ENCODE results near the gene PIK3R6. TPM values are rescaled to one million over a fixed set of nuclear protein-coding genes. Genes with fewer than 3 reads are reported as not detected.

The PIK3R6 gene
- total RNA-seq, 1 donor from 2014 or later: 2.5 TPM

DNA sequence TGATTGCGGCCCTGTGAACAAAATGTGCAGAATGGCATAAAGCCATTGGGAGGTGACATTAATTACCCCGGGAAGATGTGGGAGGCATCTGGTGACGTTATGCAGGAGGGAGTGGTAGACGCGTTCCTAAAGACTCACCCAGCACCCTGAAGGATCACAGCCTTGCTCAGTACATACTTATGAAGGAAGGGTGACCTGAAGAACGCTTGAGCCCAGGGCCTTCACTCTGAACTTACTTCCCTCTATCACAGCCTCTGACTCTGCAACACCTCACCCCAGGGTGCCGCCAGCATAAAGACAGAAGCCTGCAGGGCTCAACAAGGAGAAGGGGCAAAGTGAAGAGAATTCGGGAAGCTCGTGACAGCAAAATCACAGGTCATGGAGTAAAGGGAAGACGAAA lies 77.7 kb downstream of the PIK3R6 start:
- H3K36me3 ChIP-seq: no peaks in the 10 kb centered on the region
- H3K27me3 ChIP-seq (ENCODE audit: low read depth): peaks cover 3% of the 10 kb centered on the region
- H3K27ac ChIP-seq: no peak overlapping the region
- H3K9me3 ChIP-seq: no peaks in the 10 kb centered on the region
- TF ChIP-seq, protein P1, sequence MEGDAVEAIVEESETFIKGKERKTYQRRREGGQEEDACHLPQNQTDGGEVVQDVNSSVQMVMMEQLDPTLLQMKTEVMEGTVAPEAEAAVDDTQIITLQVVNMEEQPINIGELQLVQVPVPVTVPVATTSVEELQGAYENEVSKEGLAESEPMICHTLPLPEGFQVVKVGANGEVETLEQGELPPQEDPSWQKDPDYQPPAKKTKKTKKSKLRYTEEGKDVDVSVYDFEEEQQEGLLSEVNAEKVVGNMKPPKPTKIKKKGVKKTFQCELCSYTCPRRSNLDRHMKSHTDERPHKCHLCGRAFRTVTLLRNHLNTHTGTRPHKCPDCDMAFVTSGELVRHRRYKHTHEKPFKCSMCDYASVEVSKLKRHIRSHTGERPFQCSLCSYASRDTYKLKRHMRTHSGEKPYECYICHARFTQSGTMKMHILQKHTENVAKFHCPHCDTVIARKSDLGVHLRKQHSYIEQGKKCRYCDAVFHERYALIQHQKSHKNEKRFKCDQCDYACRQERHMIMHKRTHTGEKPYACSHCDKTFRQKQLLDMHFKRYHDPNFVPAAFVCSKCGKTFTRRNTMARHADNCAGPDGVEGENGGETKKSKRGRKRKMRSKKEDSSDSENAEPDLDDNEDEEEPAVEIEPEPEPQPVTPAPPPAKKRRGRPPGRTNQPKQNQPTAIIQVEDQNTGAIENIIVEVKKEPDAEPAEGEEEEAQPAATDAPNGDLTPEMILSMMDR (IDR thresholded peaks at IDR 0.05): no peak
- DNase-seq (no peak), ATAC-seq (peak; percentile 63 to 76)
- intact Hi-C loops (cut with DNase I): no loop called here
- no peak overlapping the region for H3K4me3 ChIP-seq
- H3K4me1 ChIP-seq: peaks cover 8% of the 10 kb centered on the region

DNA sequence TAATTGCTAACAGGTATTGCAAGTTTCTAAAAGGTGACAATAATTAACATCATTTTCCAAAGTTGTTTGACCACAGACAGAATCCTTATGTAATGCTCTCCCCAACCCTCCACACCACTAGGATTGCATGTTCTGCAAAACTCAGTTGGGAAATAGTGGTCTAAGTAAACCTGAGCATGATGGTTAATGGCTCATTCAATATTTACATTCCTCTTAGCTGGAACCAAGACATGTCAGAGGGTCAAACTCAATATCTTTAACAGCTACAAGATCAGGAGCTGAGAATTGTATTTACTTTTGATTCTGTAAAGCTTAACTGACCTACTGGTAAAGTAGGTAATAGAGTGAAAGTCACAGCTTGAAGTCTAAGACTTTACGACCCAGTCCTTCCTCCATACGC lies 78.5 kb downstream of the PIK3R6 start:
- Histone ChIP-seq H3K4me1 (peaks cover 8% of the 10 kb centered on the region), H3K36me3 (no peaks in the 10 kb centered on the region), H3K9me3 (no peaks in the 10 kb centered on the region), H3K27ac (no peak overlapping the region), H3K27me3 (ENCODE audit: low read depth) (peaks cover 3% of the 10 kb centered on the region), H3K4me3 (no peak overlapping the region)
- intact Hi-C loops (cut with DNase I): no loop called here
- TF ChIP-seq, protein P1 (IDR thresholded peaks at IDR 0.05): no peak
- peak; percentile 81 to 87 for ATAC-seq
- no peak for DNase-seq

DNA sequence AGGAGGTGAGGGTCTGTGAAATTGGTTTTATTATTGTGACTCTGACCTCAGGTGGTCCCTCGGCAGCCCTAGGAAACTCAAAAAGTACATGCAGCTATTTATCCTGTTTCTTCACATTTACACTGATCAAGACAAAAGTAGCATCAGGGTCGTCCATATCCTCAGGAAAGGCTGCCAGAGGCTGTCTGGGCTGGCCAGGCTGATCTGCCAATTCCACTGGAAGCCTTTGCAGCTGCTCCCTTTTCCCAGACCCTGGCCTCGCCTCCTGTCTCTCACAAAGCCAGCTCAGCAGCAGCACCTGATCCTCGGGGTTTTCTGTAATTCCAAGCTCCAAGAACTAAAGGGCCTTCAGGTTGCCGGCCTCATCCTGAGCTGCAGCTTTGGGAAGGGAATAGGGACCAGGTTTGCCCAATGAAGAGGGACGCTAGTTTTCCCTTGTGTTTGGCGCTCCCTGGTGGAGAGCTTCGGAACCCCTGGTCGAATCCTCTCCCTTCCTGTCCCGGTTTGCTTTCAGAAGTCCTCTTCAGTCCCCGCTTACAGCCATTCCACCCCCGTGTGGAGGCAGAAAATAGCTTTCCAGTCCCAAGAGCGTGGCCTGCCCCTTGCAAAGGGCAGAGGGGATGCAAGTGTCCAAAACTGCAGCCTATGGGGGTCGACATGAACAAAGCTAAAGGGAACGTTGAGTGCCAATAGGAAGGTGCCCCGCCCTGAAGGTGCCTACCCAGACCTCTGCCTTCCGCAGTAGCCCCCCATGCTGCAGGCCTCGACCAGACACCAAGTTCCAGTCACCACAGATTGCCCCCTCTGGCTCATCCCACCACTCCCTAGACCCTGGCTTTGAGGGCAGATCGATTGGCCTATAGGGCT lies 81.7 kb downstream of the PIK3R6 start:
- DNase-seq (peak; percentile 79), ATAC-seq (peak; percentile 79 to 83)
- Histone ChIP-seq H3K27ac (no peak overlapping the region), H3K4me1 (peaks cover 8% of the 10 kb centered on the region), H3K27me3 (ENCODE audit: low read depth) (peaks cover 3% of the 10 kb centered on the region), H3K9me3 (no peaks in the 10 kb centered on the region), H3K36me3 (no peaks in the 10 kb centered on the region), H3K4me3 (no peak overlapping the region)
- intact Hi-C loops (cut with DNase I): no loop called here
- TF ChIP-seq, protein P1 (IDR thresholded peaks at IDR 0.05): peak; percentile 90

DNA sequence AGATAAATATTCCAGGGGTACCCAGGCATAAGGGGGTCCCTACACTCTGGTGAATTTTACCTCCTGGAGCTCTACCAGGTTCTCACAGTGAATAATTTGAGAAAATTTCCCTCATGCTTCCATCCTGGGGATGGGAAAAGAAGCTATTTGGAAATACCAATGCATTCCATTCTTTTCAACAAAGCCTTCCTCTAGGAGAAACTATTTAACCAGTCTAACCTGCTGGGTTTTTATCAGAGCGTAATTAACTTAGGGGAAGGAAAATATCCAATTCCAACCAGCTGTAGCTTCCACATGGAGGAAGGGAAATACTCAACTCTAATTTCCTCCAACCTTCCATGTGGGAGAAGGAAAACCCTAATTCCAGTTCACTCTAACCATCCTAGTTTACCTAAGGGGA lies 85.3 kb downstream of the PIK3R6 start:
- Histone ChIP-seq H3K36me3 (no peaks in the 10 kb centered on the region), H3K9me3 (no peaks in the 10 kb centered on the region), H3K27ac (no peak overlapping the region), H3K4me3 (no peak overlapping the region), H3K4me1 (peaks cover under 1% of the 10 kb centered on the region), H3K27me3 (ENCODE audit: low read depth) (peaks cover 3% of the 10 kb centered on the region)
- DNase-seq (no peak), ATAC-seq (no peak)
- intact Hi-C loops (cut with DNase I): no loop called here
- TF ChIP-seq, protein P1 (IDR thresholded peaks at IDR 0.05): no peak

DNA sequence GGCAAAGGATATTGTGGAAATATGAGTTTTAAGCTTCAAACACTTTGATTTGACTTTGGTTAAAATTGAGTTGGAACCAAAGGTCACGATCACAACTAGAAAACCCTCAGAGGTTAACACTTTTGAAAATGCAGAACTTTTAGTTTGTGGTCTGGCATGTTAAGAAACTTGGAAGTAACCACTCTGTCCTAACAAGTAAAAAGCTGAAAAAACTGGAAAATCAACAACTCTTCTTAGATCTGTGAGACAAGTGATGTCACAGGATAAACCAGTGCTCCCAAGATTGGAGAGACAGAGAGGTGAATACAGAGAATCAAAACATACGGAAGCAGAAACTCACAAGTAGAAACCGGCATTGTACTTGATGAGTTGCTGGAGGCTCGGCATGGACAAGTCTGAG lies 85.7 kb downstream of the PIK3R6 start:
- TF ChIP-seq, protein P1 (IDR thresholded peaks at IDR 0.05): no peak
- ATAC-seq (no peak), DNase-seq (no peak)
- Histone ChIP-seq H3K4me3 (no peak overlapping the region), H3K36me3 (no peaks in the 10 kb centered on the region), H3K27me3 (ENCODE audit: low read depth) (peaks cover 3% of the 10 kb centered on the region), H3K4me1 (peaks cover 4% of the 10 kb centered on the region), H3K27ac (no peak overlapping the region), H3K9me3 (no peaks in the 10 kb centered on the region)
- intact Hi-C loops (cut with DNase I): no loop called here

Data from lower lobe of right lung (tissue), 2 donors.